ENCODE data around the gene BACH1.
"Not testable (repeated sequence)": the region's sequence is repeated elsewhere in the genome, so short reads cannot be mapped to it uniquely, and the experiment has no call there.

Gene BACH1

GRCh38 chr21:29349702-29350101 is 51.0 kb downstream of the BACH1 start:
- DNase-seq = peak; percentile 50

GRCh38 chr21:29350246-29350779 is 51.6 kb downstream of the BACH1 start:
- no peak for DNase-seq

DNA sequence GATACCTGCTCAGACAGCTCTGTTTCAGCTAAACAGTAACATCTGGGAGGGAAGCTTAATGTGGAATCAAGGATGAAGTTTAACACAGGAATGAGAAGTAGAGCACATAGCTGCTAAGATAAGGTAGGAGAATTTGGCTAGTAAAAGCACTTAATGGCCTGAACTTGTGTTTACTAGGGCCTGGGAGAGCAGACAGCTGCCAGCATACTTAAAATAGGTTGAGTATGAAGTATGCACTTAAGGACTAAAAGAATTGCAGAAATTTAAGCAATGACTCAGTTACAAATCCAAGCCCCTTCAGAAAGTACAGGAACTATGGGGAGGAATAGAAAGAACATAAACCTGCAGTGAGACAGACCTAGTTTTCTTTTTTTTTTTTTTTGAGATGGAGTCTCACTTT is 53.0 kb downstream of the BACH1 start:
- DNase-seq = no peak

GRCh38 chr21:29355043-29355710 is 56.5 kb downstream of the BACH1 start:
- DNase-seq = not testable (repeated sequence)

GRCh38 chr21:29356291-29356690 is 57.6 kb downstream of the BACH1 start:
- DNase-seq = peak; percentile 69

GRCh38 chr21:29356810-29357209 is 58.1 kb downstream of the BACH1 start:
- DNase-seq = peak; percentile 95

- no peak for DNase-seq
Measured at GRCh38 chr21:29359718-29360117, 61.0 kb downstream of the BACH1 start.

GRCh38 chr21:29360799-29361765 is 62.4 kb downstream of the BACH1 start:
- DNase-seq = peak; percentile 68

GRCh38 chr21:29362758-29363157 is 64.0 kb downstream of the BACH1 start:
- DNase-seq = no peak

DNA sequence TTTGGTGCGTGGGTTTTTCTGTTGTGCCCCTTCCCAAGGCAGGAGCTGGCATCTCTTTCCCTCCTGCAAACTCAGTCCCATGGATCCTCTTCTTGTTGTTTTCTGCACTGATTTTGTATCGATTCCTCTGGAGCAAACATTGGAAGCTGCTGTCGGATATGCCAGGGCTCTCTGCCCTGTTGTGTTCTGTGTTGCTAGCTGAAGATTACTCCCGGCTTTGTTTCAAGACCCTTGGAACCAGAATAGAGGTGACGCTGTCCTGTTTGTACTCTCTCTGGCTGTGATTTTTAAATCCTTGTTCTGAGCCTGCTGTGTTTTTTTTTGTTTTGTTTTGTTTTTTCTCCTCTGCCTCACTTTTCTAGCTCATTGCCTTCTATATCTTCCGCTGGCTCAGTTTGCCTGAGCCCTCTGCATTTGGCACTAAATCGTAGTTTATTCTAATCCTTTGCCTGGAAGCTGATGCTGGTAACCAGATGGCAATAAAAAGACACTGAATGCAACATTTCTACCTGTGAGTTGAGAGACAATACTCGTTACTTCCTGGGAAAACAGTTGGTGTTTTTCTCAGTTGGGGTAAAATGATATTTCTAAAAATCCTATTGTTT is 67.0 kb downstream of the BACH1 start:
- DNase-seq = no peak

DNA sequence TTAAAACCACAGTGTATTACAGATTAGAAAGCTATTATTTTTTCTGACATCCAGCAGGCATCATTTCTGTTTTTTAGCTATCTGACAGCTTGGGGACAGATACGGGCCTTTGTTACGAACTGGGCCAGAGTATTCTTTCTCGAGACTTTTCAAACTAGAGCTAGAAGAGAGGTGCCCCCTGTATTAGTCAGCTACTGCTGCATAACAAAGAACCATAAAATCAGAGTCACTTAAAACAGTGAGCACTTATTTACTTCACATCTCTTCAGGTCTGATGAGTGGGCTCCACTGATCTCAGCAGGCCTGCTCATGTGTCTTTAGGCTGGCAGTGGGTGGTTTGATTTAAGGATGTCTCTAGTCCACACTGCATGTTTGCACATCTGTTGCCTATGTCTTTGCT is 67.8 kb downstream of the BACH1 start:
- no peak for DNase-seq

DNA sequence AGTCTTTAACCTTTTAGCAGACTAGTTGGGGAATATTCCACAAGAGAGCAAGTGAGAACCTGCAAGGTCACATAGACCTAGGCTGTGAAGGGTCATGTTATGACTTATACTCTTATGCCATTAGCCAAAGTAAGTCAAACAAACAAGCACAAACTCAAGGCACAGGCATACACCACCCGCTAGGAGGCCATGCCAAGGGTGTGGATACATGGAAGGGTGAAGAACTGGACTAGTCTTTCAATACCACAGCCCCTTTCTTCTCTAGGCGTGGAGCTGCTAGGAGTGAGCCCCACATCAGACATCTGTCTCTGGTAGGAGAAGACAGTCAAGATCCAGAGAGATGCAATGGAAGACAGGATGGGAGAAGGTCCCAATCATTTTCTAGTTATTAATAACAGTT is 68.6 kb downstream of the BACH1 start:
- no peak for DNase-seq

GRCh38 chr21:29368906-29369305 is 70.2 kb downstream of the BACH1 start:
- DNase-seq = peak; percentile 61

DNA sequence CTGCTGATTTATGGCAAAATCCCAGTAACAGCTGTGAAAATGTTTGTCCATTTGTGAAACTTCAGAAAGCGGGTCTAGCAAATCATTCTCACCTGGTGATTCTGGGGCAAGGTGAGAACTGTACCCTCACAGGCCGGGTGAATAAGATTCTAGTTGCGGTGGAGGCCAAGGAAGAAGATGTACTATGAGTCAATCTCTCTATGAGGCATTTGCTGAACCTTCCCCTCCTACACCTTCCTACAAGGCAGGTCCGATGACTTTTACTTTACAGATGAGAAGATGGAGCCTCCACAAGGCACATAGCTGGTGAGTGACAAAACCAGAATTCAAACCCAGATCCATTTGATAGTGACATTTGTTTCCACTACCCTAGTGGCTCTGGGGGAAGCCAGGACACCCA is 72.7 kb downstream of the BACH1 start:
- no peak for DNase-seq

GRCh38 chr21:29372063-29372802 is 73.5 kb downstream of the BACH1 start:
- DNase-seq = peak; percentile 88

DNA sequence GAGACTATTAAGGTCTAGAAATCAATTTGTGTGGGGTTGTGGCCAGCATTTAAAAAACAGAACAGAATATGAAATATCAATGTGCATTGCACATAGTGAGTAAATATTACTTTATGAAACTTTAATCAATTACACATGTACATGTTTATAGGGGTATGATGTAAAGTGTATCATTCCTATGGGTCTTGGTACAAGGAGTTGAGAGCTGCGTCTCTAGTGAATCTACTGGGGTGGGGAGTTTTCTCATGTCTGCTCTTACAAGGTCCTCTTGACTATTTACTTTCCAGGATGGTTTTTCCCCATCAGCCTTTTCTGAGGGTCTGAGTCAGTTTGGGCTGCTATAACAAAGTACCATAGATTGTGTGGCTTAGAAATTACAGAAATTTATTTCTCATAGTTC is 75.8 kb downstream of the BACH1 start:
- DNase-seq = no peak

DNA sequence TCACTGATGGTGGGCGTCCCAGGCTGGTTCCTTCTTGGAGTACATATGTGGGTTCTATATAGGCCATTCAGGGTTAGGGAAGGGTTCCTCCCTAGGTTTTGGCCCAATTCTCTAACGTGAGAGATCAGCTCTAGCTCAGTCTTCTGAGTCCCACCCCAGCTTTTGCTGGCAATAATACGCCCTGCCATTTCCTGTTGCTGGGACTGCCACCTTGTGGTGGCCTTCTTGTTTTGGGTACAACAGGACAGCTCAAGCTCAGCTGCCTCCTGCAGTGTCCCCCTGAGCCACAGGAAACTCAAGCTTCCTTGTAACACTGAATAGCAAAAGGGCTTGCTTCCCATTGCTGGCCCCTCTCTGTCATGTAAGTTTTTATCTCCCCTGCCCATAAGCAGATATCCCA is 77.8 kb downstream of the BACH1 start:
- DNase-seq = peak; percentile 84

GRCh38 chr21:29377266-29377665 is 78.5 kb downstream of the BACH1 start:
- DNase-seq = no peak

GRCh38 chr21:29378832-29379231 is 80.1 kb downstream of the BACH1 start:
- DNase-seq = peak; percentile 27

DNA sequence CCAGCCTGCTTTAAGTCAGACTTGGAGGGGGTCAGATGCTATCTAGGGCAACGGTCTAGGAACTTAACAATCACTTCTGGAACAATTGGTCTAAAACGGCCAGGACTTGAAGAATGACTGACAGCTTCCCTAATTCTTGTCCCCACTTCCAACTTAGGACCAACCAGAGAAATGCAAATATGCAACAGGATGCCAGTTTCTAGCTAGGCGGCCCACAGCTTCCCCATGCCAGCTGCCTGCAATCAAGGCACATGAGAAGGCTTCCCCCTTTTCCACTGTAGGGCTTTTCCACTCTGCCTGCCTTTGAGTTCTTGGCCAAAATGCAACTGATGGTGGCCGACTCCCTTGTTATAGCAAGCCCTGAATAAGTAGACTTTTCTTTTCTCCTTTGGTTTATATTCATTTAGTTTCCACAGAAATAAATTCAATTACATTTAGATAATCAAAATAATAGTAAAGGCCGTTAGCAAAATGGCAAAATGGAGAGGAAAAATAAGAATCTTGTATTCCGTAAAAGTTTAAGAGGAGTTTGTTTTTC is 80.9 kb downstream of the BACH1 start:
- no peak for DNase-seq

DNA sequence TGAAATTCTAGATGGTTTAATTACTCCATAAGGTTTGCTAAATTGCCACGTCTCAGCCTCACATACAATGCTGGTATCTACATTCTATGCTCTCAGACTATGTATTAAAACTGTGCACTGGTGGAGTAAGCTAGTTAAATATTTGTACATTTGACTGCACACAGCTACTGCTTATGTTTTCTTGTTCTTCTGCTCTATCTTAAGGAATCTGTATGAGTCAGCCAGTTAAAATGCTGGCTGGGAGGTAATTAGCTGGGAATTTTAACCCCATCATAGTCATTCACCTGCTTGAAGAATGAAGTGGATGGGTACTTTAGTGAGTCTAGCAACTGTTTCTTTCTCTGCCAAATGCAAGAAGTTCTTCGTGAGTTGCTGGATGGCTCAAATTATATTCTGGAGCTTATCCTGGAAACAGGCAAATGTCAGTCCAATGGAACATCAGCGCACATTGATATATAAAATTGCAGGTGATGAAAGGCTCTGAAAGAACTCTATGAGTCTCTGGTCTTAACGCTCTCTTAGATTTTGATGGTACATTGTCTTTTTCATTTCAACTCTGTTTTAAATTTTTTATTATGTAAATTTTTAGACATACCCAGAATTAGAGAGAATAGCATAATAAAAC is 83.4 kb downstream of the BACH1 start:
- DNase-seq = no peak
